Measurements from ENCODE around the gene ARL4C. TPM values are rescaled to one million over a fixed set of nuclear protein-coding genes. Genes with fewer than 3 reads are reported as not detected.
A peak's percentile ranks its signal among the peaks of the same experiment; 100 is the strongest.

ARL4C gene
- total and polyA plus RNA-seq, 12 donors: 1.0 to 13.3 (median 2.9) TPM

DNA sequence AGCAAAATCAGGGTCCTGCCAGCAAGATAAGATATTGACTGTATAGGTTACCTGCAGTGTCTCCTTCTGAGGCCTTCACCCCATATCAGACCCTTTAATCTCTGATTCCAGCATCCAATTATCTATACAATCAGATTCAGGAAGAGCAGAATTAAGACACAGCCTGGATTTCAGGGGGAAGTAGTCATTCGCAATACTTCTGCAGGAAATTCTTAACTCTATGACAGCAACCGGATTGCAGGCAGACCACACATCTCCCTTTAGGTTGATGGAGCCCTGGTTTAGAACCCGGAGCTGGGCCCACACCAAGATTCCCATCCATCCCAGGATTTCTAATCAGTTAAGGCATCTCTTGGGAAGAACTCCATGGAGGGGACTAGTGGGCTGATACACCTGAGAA lies 9.5 kb downstream of the ARL4C start:
- H3K36me3 ChIP-seq: no peaks in the 10 kb centered on the region
- TF ChIP-seq, protein P1, sequence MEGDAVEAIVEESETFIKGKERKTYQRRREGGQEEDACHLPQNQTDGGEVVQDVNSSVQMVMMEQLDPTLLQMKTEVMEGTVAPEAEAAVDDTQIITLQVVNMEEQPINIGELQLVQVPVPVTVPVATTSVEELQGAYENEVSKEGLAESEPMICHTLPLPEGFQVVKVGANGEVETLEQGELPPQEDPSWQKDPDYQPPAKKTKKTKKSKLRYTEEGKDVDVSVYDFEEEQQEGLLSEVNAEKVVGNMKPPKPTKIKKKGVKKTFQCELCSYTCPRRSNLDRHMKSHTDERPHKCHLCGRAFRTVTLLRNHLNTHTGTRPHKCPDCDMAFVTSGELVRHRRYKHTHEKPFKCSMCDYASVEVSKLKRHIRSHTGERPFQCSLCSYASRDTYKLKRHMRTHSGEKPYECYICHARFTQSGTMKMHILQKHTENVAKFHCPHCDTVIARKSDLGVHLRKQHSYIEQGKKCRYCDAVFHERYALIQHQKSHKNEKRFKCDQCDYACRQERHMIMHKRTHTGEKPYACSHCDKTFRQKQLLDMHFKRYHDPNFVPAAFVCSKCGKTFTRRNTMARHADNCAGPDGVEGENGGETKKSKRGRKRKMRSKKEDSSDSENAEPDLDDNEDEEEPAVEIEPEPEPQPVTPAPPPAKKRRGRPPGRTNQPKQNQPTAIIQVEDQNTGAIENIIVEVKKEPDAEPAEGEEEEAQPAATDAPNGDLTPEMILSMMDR (IDR thresholded peaks at IDR 0.05): no peak
- no peak for DNase-seq
- no peak overlapping the region for H3K4me3 ChIP-seq
- H3K27ac ChIP-seq: peak overlapping the region in 1 of 10 donors; percentile 93
- WGBS, 2 donors: 80 to 89% methylated on average over 3 of the region's 3 CpGs
- no peaks in the 10 kb centered on the region for H3K9me3 ChIP-seq
- intact Hi-C loops (cut with DNase I): no loop called here
- no peak for ATAC-seq
- peaks cover 0 to 22% (median 8%) of the 10 kb centered on the region in 7 donors for H3K27me3 ChIP-seq
- peaks cover 0 to 44% (median 0%) of the 10 kb centered on the region in 9 donors for H3K4me1 ChIP-seq

DNA sequence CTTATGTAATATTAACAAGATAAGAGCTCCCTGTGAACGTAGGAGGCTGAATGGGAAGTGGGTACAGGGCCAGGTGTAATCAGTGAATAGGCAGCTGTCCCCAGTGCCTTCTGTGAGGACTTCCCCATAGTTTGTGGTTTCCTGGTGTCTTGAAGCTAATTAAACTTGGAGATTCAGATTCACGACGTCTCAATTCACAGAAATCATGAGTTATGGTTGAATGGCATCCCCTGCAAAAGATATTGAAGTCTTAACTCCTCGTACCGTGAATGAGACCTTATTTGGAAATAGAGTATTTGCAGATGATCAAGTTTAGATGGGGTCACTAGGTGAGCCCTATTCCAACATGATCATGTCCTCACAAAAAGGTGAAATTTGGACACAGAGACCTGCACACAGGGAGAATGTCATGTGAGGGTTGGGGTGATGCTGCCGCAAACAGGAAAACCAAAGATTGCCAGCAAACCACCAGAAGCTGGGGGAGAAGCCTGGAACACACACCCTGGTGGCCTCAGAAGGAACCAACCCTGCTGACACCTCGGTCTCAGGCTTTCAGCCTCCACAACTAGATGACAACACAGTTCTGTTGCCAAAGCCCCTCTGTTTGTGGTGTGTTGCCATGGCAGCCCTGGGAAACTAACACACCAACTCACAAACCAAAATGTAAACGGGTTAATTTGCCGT lies 13.2 kb downstream of the ARL4C start:
- H3K27ac ChIP-seq: peak overlapping the region in 1 of 10 donors; percentile 73
- DNase-seq (no peak), ATAC-seq (peak in 2 of 8 donors; percentile 55 to 59)
- peaks cover 0 to 26% (median 0%) of the 10 kb centered on the region in 9 donors for H3K4me1 ChIP-seq
- no peaks in the 10 kb centered on the region for H3K9me3 ChIP-seq
- TF ChIP-seq, protein P1 (IDR thresholded peaks at IDR 0.05): peak in 1 of 9 donors; percentile 42
- H3K36me3 ChIP-seq: no peaks in the 10 kb centered on the region
- 71 to 78% methylated on average over 9 of the region's 9 CpGs for WGBS, 2 donors
- intact Hi-C loops (cut with DNase I): no loop called here
- H3K27me3 ChIP-seq: peaks cover 0 to 8% (median 0%) of the 10 kb centered on the region in 7 donors
- H3K4me3 ChIP-seq: no peak overlapping the region

DNA sequence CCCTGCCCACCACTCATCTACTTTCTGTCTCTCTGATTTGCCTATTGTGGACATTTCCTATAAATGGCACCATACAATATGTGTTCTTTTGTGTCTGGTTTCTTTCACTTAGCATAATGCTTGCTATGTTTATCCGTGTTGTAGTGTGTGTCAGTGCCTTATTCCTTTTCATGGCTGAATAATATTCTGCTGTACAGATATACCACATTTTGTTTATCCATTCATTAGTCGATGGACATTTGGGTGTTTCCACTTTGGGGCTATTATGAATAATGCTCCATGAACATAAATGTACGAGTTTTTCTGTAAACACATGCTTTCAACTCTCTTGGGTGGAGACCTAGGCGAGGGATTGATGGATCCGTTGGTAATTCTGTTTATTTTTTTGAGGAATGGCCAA lies 15.6 kb downstream of the ARL4C start:
- ATAC-seq: no peak
- intact Hi-C loops (cut with DNase I): no loop called here
- H3K27me3 ChIP-seq: no peaks in the 10 kb centered on the region
- WGBS, 2 donors: 88 to 92% methylated on average over 5 of the region's 5 CpGs
- peaks cover 0 to 11% (median 0%) of the 10 kb centered on the region in 9 donors for H3K4me1 ChIP-seq
- no peak for DNase-seq
- H3K9me3 ChIP-seq: no peaks in the 10 kb centered on the region
- no peak overlapping the region for H3K27ac ChIP-seq
- H3K4me3 ChIP-seq: no peak overlapping the region
- H3K36me3 ChIP-seq: no peaks in the 10 kb centered on the region
- TF ChIP-seq, protein P1 (IDR thresholded peaks at IDR 0.05): no peak

DNA sequence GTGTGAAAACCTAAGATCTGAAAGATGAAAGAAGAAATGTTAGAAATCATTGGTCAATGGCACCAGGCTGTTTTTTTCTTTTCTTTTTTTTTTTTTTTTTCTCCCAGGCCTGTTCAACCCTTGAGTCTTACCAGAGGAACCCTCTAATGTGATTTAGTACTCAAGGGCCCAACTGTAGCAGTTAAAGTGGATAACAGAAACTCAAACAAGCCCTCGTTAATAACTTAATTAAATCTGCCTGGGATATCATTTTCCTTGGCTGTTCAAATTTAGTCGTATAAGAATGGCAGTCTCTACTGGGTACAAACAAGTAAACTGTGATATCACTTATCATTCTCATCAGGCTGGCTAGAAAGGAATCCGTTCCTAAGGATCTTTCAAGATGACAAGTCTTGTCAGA lies 16.5 kb downstream of the ARL4C start:
- intact Hi-C loops (cut with DNase I): no loop called here
- ATAC-seq: no peak
- TF ChIP-seq, protein P1 (IDR thresholded peaks at IDR 0.05): no peak

More for the DNA sequence above, 16.5 kb downstream of the ARL4C start:
- no peaks in the 10 kb centered on the region for H3K27me3 ChIP-seq
- no peak overlapping the region for H3K27ac ChIP-seq
- no peaks in the 10 kb centered on the region for H3K9me3 ChIP-seq
- WGBS, 2 donors: 68 to 74% methylated on average over 3 of the region's 3 CpGs
- H3K36me3 ChIP-seq: no peaks in the 10 kb centered on the region
- H3K4me3 ChIP-seq: no peak overlapping the region
- peaks cover 0 to 11% (median 0%) of the 10 kb centered on the region in 9 donors for H3K4me1 ChIP-seq
- DNase-seq: no peak

All from heart right ventricle (tissue), 16 donors.